Neutrophil (primary cell): ENCODE data around the gene NUP210.
"Not testable (repeated sequence)": the region's sequence is repeated elsewhere in the genome, so short reads cannot be mapped to it uniquely, and the experiment has no call there.

Experiments
- H3K27ac ChIP-seq: fragments of 200-600 bp; sonication (generic); 2 replicates; pipeline ENCODE4 v1.5.1; 2016; ENCODE audit warnings: mild to moderate bottlenecking, moderate library complexity
- H3K27me3 ChIP-seq: fragments of 200-600 bp; sonication (generic); 2 replicates; pipeline ENCODE4 v1.6.0; 2016; ENCODE audit warnings: mild to moderate bottlenecking
- H3K36me3 ChIP-seq: fragments of 200-600 bp; sonication (generic); 2 replicates; pipeline ENCODE4 v1.5.1; 2017
- H3K4me1 ChIP-seq, 2 experiments: fragments of 200-600 bp in 1 of 2; sonication (generic) in 1 of 2; 1 replicate in 1 of 2; 2 replicates in 1 of 2; pipeline versions ENCODE4 v1.5.1 to v1.6.1; 2013 to 2016; ENCODE audit warnings: low read depth in 1 of 2, low read length in 1 of 2, mild to moderate bottlenecking in 1 of 2, moderate library complexity in 1 of 2; ENCODE audit not compliant: control insufficient read depth in 1 of 2, insufficient read depth in 1 of 2
- H3K4me3 ChIP-seq, 2 experiments: fragments of 200-600 bp in 1 of 2; sonication (generic) in 1 of 2; 1 replicate in 1 of 2; 2 replicates in 1 of 2; pipeline ENCODE4 v1.5.1; 2013 to 2016; ENCODE audit warnings: low read depth in 1 of 2, low read length in 1 of 2, mild to moderate bottlenecking in 1 of 2, moderate library complexity in 1 of 2
- H3K9me3 ChIP-seq: fragments of 200-600 bp; sonication (generic); 2 replicates; pipeline ENCODE4 v1.5.1; 2016
- TF ChIP-seq, protein P1 (sequence below): fragments of 200-600 bp; sonication (generic); IDR thresholded peaks from 2 replicates; pipeline ENCODE4 v1.5.1; 2016; ENCODE audit warnings: antibody characterized with exemption

Gene NUP210

GRCh38 chr3:13455644-13456043 lies 35.5 kb upstream of the NUP210 start:
- Histone ChIP-seq H3K27ac (no peak overlapping the region), H3K36me3 (no peaks in the 10 kb centered on the region), H3K27me3 (no peaks in the 10 kb centered on the region), H3K4me3 (no peak overlapping the region), H3K4me1 (peaks cover 13 to 17% of the 10 kb centered on the region in 2 experiments), H3K9me3 (no peaks in the 10 kb centered on the region)
- TF ChIP-seq, protein P1, sequence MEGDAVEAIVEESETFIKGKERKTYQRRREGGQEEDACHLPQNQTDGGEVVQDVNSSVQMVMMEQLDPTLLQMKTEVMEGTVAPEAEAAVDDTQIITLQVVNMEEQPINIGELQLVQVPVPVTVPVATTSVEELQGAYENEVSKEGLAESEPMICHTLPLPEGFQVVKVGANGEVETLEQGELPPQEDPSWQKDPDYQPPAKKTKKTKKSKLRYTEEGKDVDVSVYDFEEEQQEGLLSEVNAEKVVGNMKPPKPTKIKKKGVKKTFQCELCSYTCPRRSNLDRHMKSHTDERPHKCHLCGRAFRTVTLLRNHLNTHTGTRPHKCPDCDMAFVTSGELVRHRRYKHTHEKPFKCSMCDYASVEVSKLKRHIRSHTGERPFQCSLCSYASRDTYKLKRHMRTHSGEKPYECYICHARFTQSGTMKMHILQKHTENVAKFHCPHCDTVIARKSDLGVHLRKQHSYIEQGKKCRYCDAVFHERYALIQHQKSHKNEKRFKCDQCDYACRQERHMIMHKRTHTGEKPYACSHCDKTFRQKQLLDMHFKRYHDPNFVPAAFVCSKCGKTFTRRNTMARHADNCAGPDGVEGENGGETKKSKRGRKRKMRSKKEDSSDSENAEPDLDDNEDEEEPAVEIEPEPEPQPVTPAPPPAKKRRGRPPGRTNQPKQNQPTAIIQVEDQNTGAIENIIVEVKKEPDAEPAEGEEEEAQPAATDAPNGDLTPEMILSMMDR: no peak

- Histone ChIP-seq H3K27ac (peak overlapping the region; percentile 84), H3K27me3 (no peaks in the 10 kb centered on the region), H3K4me3 (peak overlapping the region; percentile 63 to 69), H3K9me3 (no peaks in the 10 kb centered on the region), H3K36me3 (no peaks in the 10 kb centered on the region), H3K4me1 (peaks cover 13 to 17% of the 10 kb centered on the region in 2 experiments)
- TF ChIP-seq, protein P1: peak; percentile 34
Observed at GRCh38 chr3:13452490-13453335, 32.6 kb upstream of the NUP210 start.

GRCh38 chr3:13451301-13451673 lies 31.2 kb upstream of the NUP210 start:
- H3K27ac ChIP-seq: peak overlapping the region; percentile 84
- H3K4me1 ChIP-seq: peaks cover 13 to 17% of the 10 kb centered on the region in 2 experiments
- TF ChIP-seq, protein P1: no peak
- H3K9me3 ChIP-seq: no peaks in the 10 kb centered on the region
- no peaks in the 10 kb centered on the region for H3K36me3 ChIP-seq
- H3K4me3 ChIP-seq: peak overlapping the region; percentile 63 to 69
- no peaks in the 10 kb centered on the region for H3K27me3 ChIP-seq

DNA sequence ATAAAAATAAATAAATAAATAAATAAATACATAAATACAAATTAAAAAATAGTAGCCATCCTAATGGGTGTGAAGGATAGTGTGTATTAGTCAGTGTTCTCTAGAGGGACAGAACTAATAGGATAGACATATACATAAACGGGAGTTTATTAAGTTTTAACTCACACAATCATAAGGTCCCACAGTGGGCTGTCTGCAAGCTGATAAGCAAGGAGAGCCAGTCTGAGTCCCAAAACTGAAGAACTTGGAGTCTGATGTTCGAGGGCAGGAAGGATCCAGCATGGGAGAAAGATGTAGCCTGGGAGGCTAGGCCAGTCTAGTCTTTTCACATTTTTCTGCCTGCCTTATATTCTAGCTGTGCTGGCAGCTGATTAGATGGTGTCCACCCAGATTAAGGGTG lies 22.8 kb upstream of the NUP210 start:
- not testable (repeated sequence) for H3K4me1 ChIP-seq, H3K4me3 ChIP-seq, H3K27ac ChIP-seq, H3K27me3 ChIP-seq, H3K9me3 ChIP-seq, H3K36me3 ChIP-seq

DNA sequence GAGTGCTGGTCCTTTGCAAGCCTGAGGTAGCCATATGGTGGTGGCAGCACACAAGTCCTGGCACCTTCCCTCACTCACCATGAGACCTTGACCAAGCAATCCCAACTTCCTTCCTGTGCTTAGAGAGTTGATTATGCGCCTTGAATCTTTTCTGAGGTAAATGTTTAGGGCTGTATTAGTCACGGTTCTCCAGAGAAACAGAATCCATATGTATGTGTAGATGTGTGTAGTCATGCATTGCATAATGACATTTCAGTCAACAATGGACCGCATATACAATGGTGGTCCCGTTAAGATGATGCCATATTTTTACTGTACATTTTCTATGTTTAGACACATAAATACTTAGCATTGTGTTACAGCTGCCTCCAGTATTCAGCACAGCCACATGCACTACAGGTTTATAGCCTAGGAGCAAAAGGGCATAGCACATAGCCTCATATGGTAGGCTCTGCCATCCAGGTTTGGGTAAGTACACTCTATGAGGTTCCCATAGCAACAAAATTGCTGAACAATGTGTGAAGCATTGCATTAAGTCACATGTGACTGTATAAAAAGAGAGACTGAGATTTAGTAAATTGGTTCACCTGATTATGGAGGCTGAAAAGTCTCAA lies 20.2 kb upstream of the NUP210 start:
- no peaks in the 10 kb centered on the region for H3K27me3 ChIP-seq
- no peaks in the 10 kb centered on the region for H3K36me3 ChIP-seq
- TF ChIP-seq, protein P1: no peak
- no peak overlapping the region for H3K4me3 ChIP-seq
- H3K4me1 ChIP-seq: no peaks in the 10 kb centered on the region
- H3K9me3 ChIP-seq: no peaks in the 10 kb centered on the region
- no peak overlapping the region for H3K27ac ChIP-seq

DNA sequence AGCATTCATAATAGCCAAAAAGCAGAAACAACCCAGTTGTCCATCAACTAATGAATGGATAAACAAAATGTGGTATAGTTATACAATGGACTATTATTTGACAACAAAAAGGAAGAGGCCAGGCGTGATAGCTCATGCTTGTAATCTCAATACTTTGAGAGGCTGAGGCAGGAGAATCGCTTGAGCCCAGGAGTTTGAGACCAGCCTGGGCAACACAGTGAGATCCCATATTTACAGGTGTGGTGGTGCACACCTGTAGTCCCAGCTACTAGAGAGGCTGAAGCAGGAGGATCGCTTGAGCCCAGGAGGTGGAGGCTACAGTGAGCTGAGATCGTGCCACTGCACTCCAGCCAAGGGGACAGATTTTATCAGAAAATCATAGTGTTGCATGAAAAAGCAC lies 16.1 kb upstream of the NUP210 start:
- not testable (repeated sequence) for H3K9me3 ChIP-seq, H3K27ac ChIP-seq, H3K36me3 ChIP-seq, H3K27me3 ChIP-seq, H3K4me3 ChIP-seq, H3K4me1 ChIP-seq
